T-helper 17 cell (primary cell): ENCODE measurements around the gene CELA2B. TPM values are rescaled to one million over a fixed set of nuclear protein-coding genes. Genes with fewer than 3 reads are reported as not detected.
A peak's percentile ranks its signal among the peaks of the same experiment; 100 is the strongest.
"Not testable (repeated sequence)": the region's sequence is repeated elsewhere in the genome, so short reads cannot be mapped to it uniquely, and the experiment has no call there.

ENCODE experiments used
- ATAC-seq: fragments of 150-1000 bp; cut with Tn5 transposase; 2 replicates; pipeline ENCODE4 v1.10.0; 2021; ENCODE audit warnings: mild to moderate bottlenecking, moderate library complexity
- DNase-seq, 3 donors: peaks; one replicate each; pipeline versions ENCODE4 v3.0.0 to v3.0.0-alpha.2; 2020 to 2021
- H3K9me3 ChIP-seq: one replicate; pipeline ENCODE4 v1.7.0; 2013; ENCODE audit warnings: low read length, mild to moderate bottlenecking; ENCODE audit not compliant: control insufficient read depth, poor library complexity, severe bottlenecking
- H3K27ac Mint-ChIP-seq: one replicate; pipeline ENCODE4 v1.8.0; 2022; ENCODE audit warnings: mild to moderate bottlenecking, moderate library complexity, mixed read lengths
- H3K27me3 Mint-ChIP-seq: one replicate; pipeline ENCODE4 v1.8.0; 2022; ENCODE audit warnings: mixed read lengths
- H3K36me3 Mint-ChIP-seq: one replicate; pipeline ENCODE4 v1.8.0; 2022; ENCODE audit warnings: low read depth, mixed read lengths
- H3K4me1 Mint-ChIP-seq: one replicate; pipeline ENCODE4 v1.8.0; 2022; ENCODE audit warnings: mild to moderate bottlenecking, mixed read lengths
- H3K4me3 Mint-ChIP-seq: one replicate; pipeline ENCODE4 v1.8.0; 2022; ENCODE audit warnings: mild to moderate bottlenecking, moderate library complexity, mixed read lengths
- total RNA-seq, 4 donors: library from RNA in 2 of 4; stranded (reverse) in 2 of 4; gene quantifications; one replicate each; pipeline ENCODE4 v1.2.3 and lab custom pipeline; 2022 to 2026

CELA2B gene
- total RNA-seq, 2 donors from 2014 or later, result not detected

GRCh38 chr1:15482983-15483543 lies 7.2 kb downstream of the CELA2B start:
- not testable (repeated sequence) for H3K27ac Mint-ChIP-seq, H3K9me3 ChIP-seq, H3K4me3 Mint-ChIP-seq, ATAC-seq, H3K36me3 Mint-ChIP-seq, DNase-seq, H3K4me1 Mint-ChIP-seq, H3K27me3 Mint-ChIP-seq

DNA sequence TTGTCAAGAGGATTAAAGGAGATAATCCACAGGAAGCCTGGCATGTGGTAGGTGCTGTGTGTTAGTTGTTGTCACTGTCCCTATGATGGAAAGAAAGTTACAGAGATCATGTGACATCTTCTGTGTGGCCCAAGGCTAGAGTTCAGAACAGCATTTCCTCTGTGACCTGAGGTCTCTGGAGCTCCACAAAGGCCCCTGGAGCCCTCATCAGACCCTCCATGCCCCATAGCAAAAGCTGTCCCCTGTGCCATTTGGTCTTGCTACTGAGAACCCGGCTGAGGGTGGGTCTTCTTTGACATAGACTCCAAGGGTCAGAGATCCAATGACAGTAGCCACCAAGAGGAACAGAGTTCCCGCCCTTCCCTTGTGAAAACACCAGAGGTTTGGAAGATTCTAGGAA lies 8.1 kb downstream of the CELA2B start:
- H3K4me1 Mint-ChIP-seq, result no peaks in the 10 kb centered on the region
- no peaks in the 10 kb centered on the region for H3K9me3 ChIP-seq
- no peaks in the 10 kb centered on the region for H3K27me3 Mint-ChIP-seq
- no peak overlapping the region for H3K27ac Mint-ChIP-seq
- ATAC-seq (no peak), DNase-seq (no peak)
- peaks cover 2% of the 10 kb centered on the region for H3K36me3 Mint-ChIP-seq
- no peak overlapping the region for H3K4me3 Mint-ChIP-seq

DNA sequence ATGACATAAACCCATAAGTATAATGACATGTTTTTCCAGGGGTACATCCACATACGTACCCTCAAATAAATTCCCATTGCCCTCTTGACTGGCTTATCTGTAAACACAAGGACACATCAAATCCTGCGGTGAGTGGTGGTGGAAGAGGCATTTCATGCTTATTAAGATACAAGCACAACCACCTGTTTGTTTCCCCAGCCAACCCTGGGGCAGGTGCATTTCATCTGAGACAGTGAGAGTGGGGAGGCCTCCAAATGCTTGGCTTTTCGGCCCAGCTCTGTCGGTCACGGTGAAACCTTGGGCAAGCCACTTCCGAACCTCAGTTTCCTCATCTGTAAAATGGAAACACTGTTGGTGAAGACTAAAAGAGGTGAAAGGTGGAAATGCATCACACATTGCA lies 8.5 kb downstream of the CELA2B start:
- not testable (repeated sequence) for H3K4me1 Mint-ChIP-seq, H3K4me3 Mint-ChIP-seq, H3K36me3 Mint-ChIP-seq, ATAC-seq, H3K27me3 Mint-ChIP-seq, H3K27ac Mint-ChIP-seq, H3K9me3 ChIP-seq, DNase-seq

- Mint-ChIP-seq H3K4me3 (no peak overlapping the region), H3K27ac (no peak overlapping the region), H3K4me1 (peaks cover 6% of the 10 kb centered on the region), H3K27me3 (no peaks in the 10 kb centered on the region), H3K36me3 (peaks cover 2% of the 10 kb centered on the region)
- no peak for DNase-seq
- ATAC-seq, result no peak
- H3K9me3 ChIP-seq, result no peaks in the 10 kb centered on the region
Measured at GRCh38 chr1:15485636-15486035, 9.7 kb downstream of the CELA2B start.

DNA sequence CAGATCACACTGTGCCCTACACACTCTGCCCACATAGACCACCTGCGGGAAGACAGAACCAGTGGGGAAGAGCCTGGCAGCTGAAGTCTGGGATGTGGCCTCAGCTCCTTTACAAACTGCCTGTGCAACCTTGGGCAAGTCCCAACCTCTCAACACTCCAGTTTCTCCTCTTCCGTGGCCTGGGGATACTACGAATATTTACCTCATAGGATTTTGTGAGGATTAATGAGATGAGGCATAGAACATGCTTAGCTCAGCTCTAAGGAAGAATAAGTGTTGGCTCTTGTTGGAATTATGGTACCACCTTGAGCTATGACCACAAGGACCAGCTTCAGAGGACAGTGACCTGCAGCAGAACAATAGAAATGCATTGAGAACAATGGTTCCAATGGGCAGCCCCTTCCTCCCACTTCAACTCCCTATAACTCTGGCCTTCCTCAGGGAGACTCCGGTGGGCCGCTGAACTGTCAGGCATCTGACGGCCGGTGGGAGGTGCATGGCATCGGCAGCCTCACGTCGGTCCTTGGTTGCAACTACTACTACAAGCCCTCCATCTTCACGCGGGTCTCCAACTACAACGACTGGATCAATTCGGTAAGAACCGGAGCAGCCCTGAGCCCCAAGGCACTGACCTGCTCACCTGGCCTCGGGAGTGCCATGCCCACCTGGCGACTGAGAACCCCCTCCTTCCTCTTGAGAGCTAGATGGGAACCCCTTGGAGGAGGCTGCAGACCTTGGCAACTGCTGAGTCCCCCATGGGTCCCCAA lies 11.1 kb downstream of the CELA2B start:
- not testable (repeated sequence) for ATAC-seq, H3K36me3 Mint-ChIP-seq, H3K4me1 Mint-ChIP-seq, H3K9me3 ChIP-seq, H3K27me3 Mint-ChIP-seq, H3K27ac Mint-ChIP-seq, DNase-seq, H3K4me3 Mint-ChIP-seq

DNA sequence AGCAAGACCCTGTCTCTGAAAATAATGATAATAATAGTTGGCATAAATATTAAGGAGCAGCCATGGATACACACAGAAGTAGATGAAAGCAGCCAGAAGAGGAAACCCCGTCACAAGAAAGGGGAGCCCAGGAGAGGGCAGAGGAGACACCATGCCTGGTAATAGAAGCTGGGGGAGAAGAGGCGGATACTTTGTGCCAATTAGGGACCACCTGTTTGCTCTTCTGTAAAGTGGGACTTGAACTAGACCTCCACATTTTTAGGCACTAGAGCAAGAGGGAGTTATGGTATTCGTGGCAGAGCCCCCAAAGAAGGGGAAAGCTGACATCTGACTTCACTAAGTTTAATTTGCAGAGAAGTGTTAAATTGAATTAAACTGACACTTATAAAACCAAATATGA lies 12.5 kb downstream of the CELA2B start:
- Mint-ChIP-seq H3K4me1 (peaks cover 6% of the 10 kb centered on the region), H3K27me3 (no peaks in the 10 kb centered on the region), H3K4me3 (no peak overlapping the region), H3K36me3 (peaks cover 2% of the 10 kb centered on the region), H3K27ac (no peak overlapping the region)
- H3K9me3 ChIP-seq, result no peaks in the 10 kb centered on the region
- no peak for DNase-seq
- ATAC-seq, result no peak

DNA sequence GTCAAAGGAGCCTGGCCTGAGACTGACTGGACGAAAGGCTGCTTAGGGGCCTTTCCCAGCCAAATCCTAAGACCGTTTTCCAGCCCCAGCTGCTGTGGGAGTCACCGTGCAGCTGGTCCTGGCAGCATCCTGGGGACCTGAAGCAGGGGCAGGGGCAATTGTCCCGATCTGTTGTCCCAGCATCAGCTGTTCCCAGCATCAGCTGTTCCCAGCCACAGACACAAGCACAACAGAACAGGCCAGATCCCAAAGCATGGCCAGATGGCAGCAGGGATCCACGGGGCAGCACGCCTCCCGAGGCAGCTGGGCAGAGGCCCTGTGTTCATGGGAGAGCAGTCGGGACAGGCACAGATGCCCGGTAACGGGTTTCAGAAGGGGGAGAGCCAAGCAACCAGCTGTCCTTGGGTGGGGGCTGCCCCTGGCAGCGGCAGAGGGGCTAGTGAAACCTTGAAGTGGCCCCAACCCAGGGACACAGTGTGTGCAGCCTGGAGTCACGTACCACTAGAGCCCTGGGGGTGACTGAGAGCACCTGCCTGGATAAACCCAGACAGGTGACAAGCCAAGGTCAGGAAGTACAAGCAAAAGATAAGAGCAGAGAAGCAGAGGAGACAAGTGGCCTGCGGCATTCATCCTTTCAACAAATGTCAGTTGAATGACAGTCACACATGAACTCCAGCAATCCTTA lies 13.3 kb downstream of the CELA2B start:
- Mint-ChIP-seq H3K27me3 (no peaks in the 10 kb centered on the region), H3K4me1 (peaks cover 6% of the 10 kb centered on the region), H3K36me3 (peaks cover 2% of the 10 kb centered on the region), H3K27ac (no peak overlapping the region), H3K4me3 (no peak overlapping the region)
- no peaks in the 10 kb centered on the region for H3K9me3 ChIP-seq
- no peak for ATAC-seq
- no peak for DNase-seq

GRCh38 chr1:15491010-15491409 lies 15.1 kb downstream of the CELA2B start:
- not testable (repeated sequence) for ATAC-seq, H3K9me3 ChIP-seq, H3K36me3 Mint-ChIP-seq, H3K4me1 Mint-ChIP-seq, H3K4me3 Mint-ChIP-seq, H3K27me3 Mint-ChIP-seq, DNase-seq, H3K27ac Mint-ChIP-seq

DNA sequence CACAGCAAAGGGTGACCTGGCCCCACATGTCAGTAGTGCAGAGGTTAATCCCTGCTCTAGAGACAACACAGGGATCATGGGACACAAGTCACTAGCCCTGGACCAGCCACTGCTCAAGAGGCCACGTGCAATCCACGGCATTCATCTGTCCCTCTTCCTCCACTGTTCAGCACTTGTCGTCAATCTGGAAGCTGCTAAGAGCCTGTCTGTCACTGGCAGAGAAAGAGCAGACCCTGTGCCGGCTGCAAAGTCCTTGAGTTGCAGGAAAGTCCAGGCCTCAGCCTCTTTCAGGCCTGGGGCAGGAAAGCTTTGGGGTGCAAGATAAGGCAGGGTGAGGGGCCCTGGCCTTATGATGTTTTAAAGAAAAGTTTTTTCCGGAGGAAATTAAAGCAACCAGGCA lies 16.7 kb downstream of the CELA2B start:
- peaks cover 10% of the 10 kb centered on the region for H3K4me1 Mint-ChIP-seq
- ATAC-seq, result no peak
- no peaks in the 10 kb centered on the region for H3K36me3 Mint-ChIP-seq
- no peak overlapping the region for H3K4me3 Mint-ChIP-seq
- no peaks in the 10 kb centered on the region for H3K27me3 Mint-ChIP-seq
- no peak for DNase-seq
- H3K9me3 ChIP-seq, result no peaks in the 10 kb centered on the region
- no peak overlapping the region for H3K27ac Mint-ChIP-seq

DNA sequence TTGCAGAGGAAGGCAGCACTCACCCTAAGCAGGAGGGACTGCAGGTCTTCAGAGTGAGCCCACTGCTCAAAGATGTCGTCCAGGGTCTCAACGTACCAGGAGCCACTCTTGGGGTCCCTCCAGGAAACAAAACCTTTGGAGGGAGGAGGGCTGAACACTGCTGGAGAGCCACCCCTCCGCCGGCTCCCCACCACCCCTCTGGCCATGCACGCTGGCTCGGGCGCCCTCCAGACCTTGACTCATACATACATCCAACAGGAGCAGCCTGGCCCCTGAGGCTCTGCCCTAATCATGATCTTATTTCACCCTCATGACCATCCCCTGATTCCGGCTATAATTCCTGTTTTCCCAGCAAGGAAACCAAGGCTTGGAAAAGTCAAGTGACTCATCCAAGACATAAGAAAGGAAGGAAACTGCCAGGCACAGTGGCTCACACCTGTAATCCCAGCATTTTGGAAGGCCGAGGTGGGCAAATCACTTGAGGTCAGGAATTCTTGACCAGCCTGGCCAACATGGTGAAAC lies 18.0 kb downstream of the CELA2B start:
- H3K9me3 ChIP-seq, result no peaks in the 10 kb centered on the region
- no peak overlapping the region for H3K4me3 Mint-ChIP-seq
- H3K27me3 Mint-ChIP-seq, result no peaks in the 10 kb centered on the region
- H3K27ac Mint-ChIP-seq, result no peak overlapping the region
- ATAC-seq (no peak), DNase-seq (no peak)
- no peaks in the 10 kb centered on the region for H3K36me3 Mint-ChIP-seq
- peaks cover 10% of the 10 kb centered on the region for H3K4me1 Mint-ChIP-seq

- ATAC-seq (no peak), DNase-seq (no peak)
- no peak overlapping the region for H3K27ac Mint-ChIP-seq
- no peaks in the 10 kb centered on the region for H3K9me3 ChIP-seq
- H3K36me3 Mint-ChIP-seq, result no peaks in the 10 kb centered on the region
- H3K27me3 Mint-ChIP-seq, result no peaks in the 10 kb centered on the region
- H3K4me3 Mint-ChIP-seq, result no peak overlapping the region
- H3K4me1 Mint-ChIP-seq, result peaks cover 4% of the 10 kb centered on the region
Measured at GRCh38 chr1:15500184-15501178, 24.6 kb downstream of the CELA2B start.

DNA sequence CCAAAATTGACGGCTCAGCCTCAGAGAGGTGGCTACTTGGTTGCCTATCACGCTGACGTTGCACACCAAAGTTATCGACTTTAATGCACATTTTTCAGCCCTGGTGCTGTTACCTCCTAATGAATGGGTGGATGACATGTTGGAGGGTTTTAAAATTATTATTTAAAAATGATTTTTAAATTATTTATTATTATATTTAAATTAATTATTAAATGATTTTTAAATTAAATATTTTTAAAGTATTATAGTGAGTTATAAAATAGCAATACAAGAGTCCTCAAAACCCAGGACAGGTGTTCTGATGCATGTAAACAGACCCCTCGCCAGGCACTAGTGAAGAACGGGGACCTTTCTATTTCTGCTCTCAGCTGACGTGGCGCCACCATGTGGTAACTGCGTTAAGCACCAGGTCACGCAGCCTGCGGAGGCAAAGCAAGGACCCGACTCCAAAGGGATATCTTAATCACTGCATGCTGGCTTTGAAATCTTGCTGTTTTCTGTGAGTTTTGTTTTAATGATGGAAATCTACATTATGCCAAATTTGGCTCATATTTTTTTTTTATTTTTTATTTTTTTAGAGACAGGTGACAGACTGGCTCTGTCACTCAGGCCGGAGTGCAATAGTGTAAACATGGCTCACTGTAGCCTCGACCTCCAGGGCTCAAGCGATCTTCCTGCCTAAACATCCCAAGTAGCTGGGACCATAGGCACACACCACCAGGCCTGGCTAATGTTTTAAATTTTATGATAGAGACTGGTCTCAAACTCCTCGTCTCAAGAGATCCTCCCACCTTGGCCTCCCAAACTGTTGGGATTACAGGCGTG lies 25.5 kb downstream of the CELA2B start:
- peaks cover 3% of the 10 kb centered on the region for H3K36me3 Mint-ChIP-seq
- H3K4me1 Mint-ChIP-seq, result no peaks in the 10 kb centered on the region
- H3K27me3 Mint-ChIP-seq, result no peaks in the 10 kb centered on the region
- no peak overlapping the region for H3K4me3 Mint-ChIP-seq
- peak overlapping the region; percentile 32 for H3K27ac Mint-ChIP-seq
- H3K9me3 ChIP-seq, result no peaks in the 10 kb centered on the region
- peak; percentile 59 for ATAC-seq
- peak; percentile 13 to 49 (median 19) for DNase-seq
